22Rv1 (cell line): ENCODE data around the gene LGI4.

Experiments
- H3K27ac ChIP-seq: fragments of 450-650 bp; 2 replicates; pipeline ENCODE4 v1.5.1; 2017
- ZFX ChIP-seq: fragments of 450-650 bp; IDR thresholded peaks from 2 replicates; pipeline ENCODE4 v1.6.1; 2017; ENCODE audit warnings: antibody characterized with exemption, borderline replicate concordance
- TF ChIP-seq, protein P1 (sequence below): fragments of 450-650 bp; IDR thresholded peaks from 2 replicates; pipeline ENCODE4 v1.5.1; 2017; ENCODE audit warnings: mild to moderate bottlenecking

The LGI4 gene

DNA sequence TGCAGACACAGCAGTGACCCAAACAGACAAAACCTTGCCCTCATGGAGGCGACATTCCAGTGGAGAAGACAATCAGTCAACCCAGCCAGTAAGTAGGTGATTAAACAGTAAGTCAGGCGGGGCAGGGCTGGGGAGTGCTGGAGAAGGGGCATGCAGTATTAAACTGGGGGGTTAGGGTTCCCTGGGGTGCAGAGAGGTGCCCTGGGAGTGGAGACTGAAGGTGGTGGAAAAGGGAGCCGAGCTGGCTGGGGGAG, 50.4 kb downstream of the LGI4 start:
- TF ChIP-seq, protein P1, sequence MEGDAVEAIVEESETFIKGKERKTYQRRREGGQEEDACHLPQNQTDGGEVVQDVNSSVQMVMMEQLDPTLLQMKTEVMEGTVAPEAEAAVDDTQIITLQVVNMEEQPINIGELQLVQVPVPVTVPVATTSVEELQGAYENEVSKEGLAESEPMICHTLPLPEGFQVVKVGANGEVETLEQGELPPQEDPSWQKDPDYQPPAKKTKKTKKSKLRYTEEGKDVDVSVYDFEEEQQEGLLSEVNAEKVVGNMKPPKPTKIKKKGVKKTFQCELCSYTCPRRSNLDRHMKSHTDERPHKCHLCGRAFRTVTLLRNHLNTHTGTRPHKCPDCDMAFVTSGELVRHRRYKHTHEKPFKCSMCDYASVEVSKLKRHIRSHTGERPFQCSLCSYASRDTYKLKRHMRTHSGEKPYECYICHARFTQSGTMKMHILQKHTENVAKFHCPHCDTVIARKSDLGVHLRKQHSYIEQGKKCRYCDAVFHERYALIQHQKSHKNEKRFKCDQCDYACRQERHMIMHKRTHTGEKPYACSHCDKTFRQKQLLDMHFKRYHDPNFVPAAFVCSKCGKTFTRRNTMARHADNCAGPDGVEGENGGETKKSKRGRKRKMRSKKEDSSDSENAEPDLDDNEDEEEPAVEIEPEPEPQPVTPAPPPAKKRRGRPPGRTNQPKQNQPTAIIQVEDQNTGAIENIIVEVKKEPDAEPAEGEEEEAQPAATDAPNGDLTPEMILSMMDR: no peak
- TF ChIP-seq ZFX: no peak
- H3K27ac ChIP-seq: no peak overlapping the region

DNA sequence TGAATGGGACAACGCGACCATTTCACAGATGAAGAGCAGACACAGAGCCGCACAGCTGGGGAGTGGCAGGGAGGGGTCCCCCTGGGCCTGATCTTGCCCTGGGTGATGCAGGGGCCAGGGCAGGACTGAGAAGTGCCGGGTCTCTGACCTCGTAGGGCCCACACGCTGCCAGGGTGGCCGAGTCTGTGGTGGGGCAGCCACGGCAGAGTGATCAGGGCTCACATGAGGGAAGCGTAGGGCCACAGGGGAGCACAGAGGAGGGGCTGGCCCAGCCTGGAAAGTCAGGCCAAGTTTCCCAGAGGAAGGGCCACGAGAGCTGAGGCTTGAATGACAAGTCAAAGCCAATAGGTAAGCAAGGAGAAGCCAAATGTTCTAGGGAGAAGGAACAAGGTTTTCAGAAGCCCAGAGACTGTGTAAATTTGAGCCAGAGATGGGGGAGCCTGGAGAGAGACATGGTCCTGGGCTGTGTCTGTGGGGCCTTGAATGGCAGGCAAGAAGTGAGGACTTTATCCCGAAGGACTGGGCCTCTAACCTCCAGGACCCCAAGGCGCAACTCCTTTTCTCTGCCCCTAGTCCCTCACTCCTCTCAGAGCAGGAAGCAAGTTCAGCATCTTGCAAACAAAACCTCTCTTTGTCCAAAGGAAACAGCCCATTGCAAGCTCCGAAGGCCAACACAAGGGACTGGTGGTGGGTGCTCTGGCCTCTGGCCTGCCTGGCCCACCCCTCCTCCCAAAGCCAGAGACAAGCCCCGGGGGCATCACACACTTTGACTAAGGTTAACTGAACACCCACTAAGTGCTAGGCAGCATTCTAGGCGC, 51.0 kb downstream of the LGI4 start:
- TF ChIP-seq ZFX: no peak
- TF ChIP-seq, protein P1: no peak
- H3K27ac ChIP-seq: no peak overlapping the region

DNA sequence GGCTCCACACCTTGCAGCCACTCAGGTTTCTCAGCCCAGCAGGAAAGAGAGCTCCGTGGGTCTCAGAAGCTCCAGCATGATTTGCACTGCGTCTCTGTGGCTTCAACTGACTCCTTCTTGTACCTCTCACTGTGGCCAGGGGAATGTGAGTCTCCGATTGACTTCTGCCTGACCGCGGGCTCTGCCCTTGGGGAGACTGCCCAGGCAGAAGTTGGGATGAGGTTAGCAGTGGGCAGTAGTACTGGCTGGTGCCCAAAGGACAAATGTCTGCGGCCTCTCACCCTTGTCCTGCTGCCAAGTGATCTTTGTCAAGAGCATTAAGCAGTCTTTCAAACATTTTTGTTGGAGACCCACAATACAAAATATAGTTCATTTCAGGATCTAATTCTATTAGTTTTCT, 53.7 kb downstream of the LGI4 start:
- TF ChIP-seq ZFX: no peak
- TF ChIP-seq, protein P1: no peak
- no peak overlapping the region for H3K27ac ChIP-seq

DNA sequence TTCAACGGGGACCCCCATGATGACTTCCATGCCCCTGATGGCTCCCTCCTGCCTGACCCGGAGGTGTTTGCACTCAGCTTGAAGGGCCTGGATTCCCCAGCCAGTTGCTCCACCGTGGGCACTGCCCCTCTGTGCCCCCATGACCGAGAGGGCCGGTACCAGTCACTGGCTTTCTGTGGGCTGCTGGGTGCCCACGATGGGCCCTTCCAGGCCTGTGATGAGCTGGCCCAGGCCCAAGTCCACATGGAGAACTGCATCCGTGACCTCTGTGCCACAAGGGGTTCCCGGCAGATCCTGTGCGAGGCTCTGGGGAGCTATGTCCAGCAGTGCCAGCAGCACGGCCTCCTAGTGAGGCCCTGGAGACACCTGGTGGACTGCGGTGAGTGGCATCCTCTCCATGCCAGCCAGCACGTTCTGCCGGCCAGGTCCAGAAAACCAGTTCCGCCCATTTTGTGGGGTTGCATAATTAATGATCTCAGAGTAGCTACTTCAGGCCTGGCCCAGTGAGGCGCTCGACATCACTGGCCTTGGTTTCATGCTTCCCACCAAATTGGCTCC, 54.2 kb downstream of the LGI4 start:
- no peak overlapping the region for H3K27ac ChIP-seq
- TF ChIP-seq ZFX: no peak
- TF ChIP-seq, protein P1: no peak

DNA sequence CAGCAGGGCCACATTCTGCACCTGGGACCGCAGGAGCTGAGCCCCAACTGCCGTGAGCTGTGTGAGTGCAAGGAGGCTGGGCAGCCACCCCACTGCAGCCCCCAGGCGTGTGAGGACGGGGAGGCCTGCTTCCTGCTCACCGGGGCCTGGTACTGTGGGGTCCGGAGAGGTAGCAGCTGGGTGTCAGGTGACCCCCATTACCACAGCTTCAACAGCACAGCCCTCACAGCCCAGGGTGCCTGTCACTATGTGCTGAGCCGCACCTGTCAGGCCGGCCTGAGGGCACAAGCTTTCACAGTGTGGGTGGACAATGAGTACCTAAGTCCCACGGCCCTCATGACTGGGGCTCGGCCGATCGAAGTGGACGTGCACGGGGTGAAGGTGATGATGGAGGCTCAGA, 55.0 kb downstream of the LGI4 start:
- TF ChIP-seq ZFX: no peak
- TF ChIP-seq, protein P1: no peak
- H3K27ac ChIP-seq: no peak overlapping the region

DNA sequence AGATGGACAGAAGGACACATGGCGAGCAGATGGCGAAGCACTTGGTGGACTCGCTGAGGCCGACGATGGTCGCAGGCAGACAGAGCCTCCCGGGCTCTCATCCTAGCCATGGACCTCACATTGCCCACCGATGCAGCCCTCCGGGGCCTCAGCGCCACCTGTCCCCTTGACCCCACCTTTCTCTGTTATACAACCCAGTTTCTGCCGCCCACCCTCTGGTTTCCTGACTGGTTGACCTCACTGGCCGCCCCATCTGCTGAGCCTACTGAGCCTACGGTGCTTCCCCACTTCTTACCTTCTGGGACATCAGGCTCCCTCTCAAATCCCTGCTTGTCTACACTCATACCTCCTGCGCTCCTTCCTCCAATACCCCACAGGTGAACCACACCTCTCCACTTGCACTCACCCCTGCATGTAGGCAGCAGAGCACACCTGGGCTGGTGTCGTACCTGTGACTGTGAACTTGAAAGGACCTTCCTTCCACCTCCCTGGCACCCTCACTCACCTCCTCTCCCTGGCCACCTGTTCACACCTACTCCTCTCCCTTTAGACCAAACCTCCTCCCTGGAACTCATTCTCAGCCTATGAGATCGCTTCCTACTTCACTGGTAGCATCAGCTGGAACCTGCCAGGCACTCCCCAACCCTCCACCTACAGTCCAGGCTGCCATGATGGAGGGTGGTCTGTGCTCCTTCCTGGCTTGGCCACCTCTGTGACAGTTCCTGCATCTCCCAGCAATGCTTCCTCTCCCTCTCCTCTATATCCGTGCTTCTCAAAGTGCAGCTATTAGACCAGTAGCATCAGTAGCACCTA, 57.2 kb downstream of the LGI4 start:
- TF ChIP-seq ZFX: no peak
- TF ChIP-seq, protein P1: no peak
- no peak overlapping the region for H3K27ac ChIP-seq

DNA sequence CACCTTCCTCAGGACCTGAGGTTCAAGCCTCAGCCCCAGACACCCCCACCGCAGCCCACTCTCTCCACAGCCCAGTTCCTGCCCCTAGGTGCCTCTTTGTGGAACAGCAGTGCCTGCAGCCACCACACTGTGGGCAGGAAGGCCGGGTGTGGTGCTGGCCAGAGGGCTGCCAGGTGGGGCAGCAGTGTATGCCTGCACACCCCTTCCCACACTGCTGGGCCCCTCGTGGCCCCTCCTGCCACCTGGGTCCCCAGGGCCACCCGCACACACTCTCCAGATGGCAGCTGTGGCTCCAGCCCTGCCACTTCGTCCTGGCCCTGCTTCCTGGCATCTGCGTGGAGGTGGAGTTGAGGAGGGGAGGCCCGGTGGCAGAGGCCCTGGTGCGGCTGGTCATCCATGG, 58.2 kb downstream of the LGI4 start:
- TF ChIP-seq, protein P1: no peak
- no peak for TF ChIP-seq ZFX
- no peak overlapping the region for H3K27ac ChIP-seq
